DND-41 (cell line): ENCODE measurements around the gene AKAP9.

Source experiments
- ATAC-seq: fragments of 200-7000 bp; cut with Tn5 transposase; 3 replicates; pipeline ENCODE4 v1.9.1; 2021; ENCODE audit warnings: low read depth; ENCODE audit not compliant: insufficient read depth
- DNase-seq: peaks from one replicate; pipeline ENCODE4 v3.0.0-alpha.2; 2020
- H2AFZ ChIP-seq: 2 replicates; pipeline ENCODE4 v1.6.0; 2012; ENCODE audit warnings: low read depth, low read length
- H3K27ac ChIP-seq: 2 replicates; pipeline ENCODE4 v1.5.1; 2012; ENCODE audit warnings: low read length, inconsistent platforms
- H3K27me3 ChIP-seq: fragments of 200-600 bp; sonication (generic); 2 replicates; pipeline ENCODE4 v1.6.0; 2012; ENCODE audit warnings: low read length, mild to moderate bottlenecking, inconsistent platforms; ENCODE audit not compliant: insufficient read depth, poor library complexity
- H3K36me3 ChIP-seq: 2 replicates; pipeline ENCODE4 v1.5.1; 2012; ENCODE audit warnings: low read length, inconsistent platforms; ENCODE audit not compliant: insufficient read depth
- H3K4me1 ChIP-seq: 2 replicates; pipeline ENCODE4 v1.5.1; 2012; ENCODE audit warnings: mild to moderate bottlenecking, low read length; ENCODE audit not compliant: insufficient read depth
- H3K4me2 ChIP-seq: 2 replicates; pipeline ENCODE4 v1.6.0; 2012; ENCODE audit warnings: mild to moderate bottlenecking, moderate library complexity, low read length, inconsistent platforms; ENCODE audit not compliant: insufficient read depth
- H3K4me3 ChIP-seq, 2 experiments: fragments of 200-600 bp in 1 of 2; shearing (Covaris generic) in 1 of 2; 2 replicates each; pipeline ENCODE4 v1.5.1; 2012 to 2016; ENCODE audit warnings: inconsistent platforms in 2 of 2, low read length in 2 of 2, mild to moderate bottlenecking in 2 of 2, low read depth in 1 of 2, moderate library complexity in 1 of 2
- H3K79me2 ChIP-seq: 2 replicates; pipeline ENCODE4 v1.6.0; 2012; ENCODE audit warnings: low read length, inconsistent platforms; ENCODE audit not compliant: insufficient read depth
- H3K9ac ChIP-seq: 2 replicates; pipeline ENCODE4 v1.6.0; 2012; ENCODE audit warnings: low read depth, mild to moderate bottlenecking, inconsistent platforms, low read length, moderate library complexity
- H3K9me3 ChIP-seq: 2 replicates; pipeline ENCODE4 v1.5.1; 2012; ENCODE audit warnings: low read length, moderate library complexity, mild to moderate bottlenecking, inconsistent platforms; ENCODE audit not compliant: insufficient read depth, severe bottlenecking
- H4K20me1 ChIP-seq: 2 replicates; pipeline ENCODE4 v1.6.0; 2012; ENCODE audit warnings: low read length; ENCODE audit not compliant: insufficient read depth
- EZH2 ChIP-seq: IDR thresholded peaks from 3 replicates; pipeline ENCODE4 v1.6.1; 2012; ENCODE audit warnings: borderline replicate concordance, low read depth, mild to moderate bottlenecking, moderate library complexity, low read length, inconsistent platforms; ENCODE audit not compliant: severe bottlenecking
- TF ChIP-seq, protein P1 (sequence below): IDR thresholded peaks from 2 replicates; pipeline ENCODE4 v1.5.1; 2012; ENCODE audit warnings: borderline replicate concordance, low read length, moderate library complexity, mild to moderate bottlenecking; ENCODE audit not compliant: poor library complexity, severe bottlenecking; ENCODE audit errors: extremely low read depth

AKAP9 gene

DNA sequence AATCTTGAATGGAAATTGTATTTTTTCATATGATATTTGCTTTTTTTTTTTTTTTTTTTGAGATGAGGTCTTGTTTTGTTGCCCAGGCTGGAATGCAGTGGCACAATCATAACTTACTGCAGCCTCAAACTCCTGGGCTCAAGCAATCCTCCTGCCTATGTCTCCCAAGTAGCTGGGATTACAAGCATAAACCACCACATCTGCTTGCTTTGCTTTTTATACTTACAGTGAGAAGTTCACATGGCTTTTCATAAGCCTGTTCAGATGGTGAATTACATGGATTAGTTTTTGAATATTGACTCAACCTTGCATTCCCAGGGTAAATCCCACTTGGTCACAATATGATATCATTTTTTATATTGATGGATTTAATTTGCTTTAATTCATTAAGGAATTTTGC is 216.3 kb downstream of the AKAP9 start:
- DNase-seq (no peak), ATAC-seq (no peak)
- no peak overlapping the region for H3K9ac ChIP-seq
- H3K27me3 ChIP-seq: no peaks in the 10 kb centered on the region
- no peak overlapping the region for H3K4me3 ChIP-seq
- no peak overlapping the region for H3K4me2 ChIP-seq
- H3K9me3 ChIP-seq: no peaks in the 10 kb centered on the region
- H3K36me3 ChIP-seq: no peaks in the 10 kb centered on the region
- no peaks in the 10 kb centered on the region for H4K20me1 ChIP-seq
- no peak overlapping the region for H3K27ac ChIP-seq
- TF ChIP-seq EZH2: no peak
- TF ChIP-seq, protein P1, sequence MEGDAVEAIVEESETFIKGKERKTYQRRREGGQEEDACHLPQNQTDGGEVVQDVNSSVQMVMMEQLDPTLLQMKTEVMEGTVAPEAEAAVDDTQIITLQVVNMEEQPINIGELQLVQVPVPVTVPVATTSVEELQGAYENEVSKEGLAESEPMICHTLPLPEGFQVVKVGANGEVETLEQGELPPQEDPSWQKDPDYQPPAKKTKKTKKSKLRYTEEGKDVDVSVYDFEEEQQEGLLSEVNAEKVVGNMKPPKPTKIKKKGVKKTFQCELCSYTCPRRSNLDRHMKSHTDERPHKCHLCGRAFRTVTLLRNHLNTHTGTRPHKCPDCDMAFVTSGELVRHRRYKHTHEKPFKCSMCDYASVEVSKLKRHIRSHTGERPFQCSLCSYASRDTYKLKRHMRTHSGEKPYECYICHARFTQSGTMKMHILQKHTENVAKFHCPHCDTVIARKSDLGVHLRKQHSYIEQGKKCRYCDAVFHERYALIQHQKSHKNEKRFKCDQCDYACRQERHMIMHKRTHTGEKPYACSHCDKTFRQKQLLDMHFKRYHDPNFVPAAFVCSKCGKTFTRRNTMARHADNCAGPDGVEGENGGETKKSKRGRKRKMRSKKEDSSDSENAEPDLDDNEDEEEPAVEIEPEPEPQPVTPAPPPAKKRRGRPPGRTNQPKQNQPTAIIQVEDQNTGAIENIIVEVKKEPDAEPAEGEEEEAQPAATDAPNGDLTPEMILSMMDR: no peak
- H2AFZ ChIP-seq: no peak overlapping the region
- H3K79me2 ChIP-seq: no peaks in the 10 kb centered on the region
- no peaks in the 10 kb centered on the region for H3K4me1 ChIP-seq

DNA sequence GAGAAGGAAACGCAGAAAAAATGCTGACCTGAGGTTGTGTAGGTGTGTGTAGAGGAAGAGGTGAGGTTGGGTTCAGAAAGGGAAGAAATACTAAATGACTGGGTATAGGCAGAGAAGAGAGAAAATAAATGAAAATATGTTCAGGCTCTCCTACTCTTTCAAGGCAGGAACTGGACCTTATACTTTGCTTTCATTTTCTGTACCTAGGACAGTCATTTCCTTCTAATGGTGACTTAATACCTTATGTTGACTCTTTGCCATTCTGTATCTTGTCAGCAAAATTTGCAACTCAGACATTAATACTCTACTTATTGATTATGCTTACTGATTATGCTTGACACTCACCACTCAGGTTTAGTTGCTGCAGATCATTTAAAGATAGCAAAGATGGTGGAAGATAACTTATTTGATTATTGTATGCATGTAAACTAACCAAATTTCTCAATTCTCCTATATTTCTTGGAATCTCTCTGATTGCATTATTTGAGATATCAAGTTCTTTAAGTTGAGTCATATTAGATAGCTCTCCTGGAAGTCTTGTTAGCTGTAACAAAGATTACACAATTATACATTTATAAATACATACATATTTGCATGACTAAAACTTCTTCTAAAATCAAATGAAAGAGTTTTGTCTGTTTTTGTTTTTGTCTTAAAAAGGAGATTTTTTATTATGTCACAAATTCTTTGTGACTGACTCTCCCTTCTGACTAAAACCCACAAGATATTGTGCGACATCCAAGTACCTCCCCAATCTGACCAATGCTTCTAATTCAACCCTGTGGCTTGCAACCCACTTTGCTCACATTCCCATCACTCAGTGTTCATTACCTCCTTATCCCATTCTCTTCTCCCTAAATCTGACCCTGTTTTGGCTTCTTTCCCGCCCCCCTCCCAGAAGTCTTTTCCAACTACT is 218.3 kb downstream of the AKAP9 start:
- no peak for ATAC-seq
- H3K9me3 ChIP-seq: no peaks in the 10 kb centered on the region
- no peaks in the 10 kb centered on the region for H3K27me3 ChIP-seq
- no peak overlapping the region for H2AFZ ChIP-seq
- H3K9ac ChIP-seq: no peak overlapping the region
- H3K27ac ChIP-seq: no peak overlapping the region
- H3K4me2 ChIP-seq: no peak overlapping the region
- H3K4me3 ChIP-seq: no peak overlapping the region
- no peaks in the 10 kb centered on the region for H4K20me1 ChIP-seq
- TF ChIP-seq, protein P1: no peak
- no peaks in the 10 kb centered on the region for H3K36me3 ChIP-seq
- no peaks in the 10 kb centered on the region for H3K79me2 ChIP-seq
- no peak for DNase-seq
- H3K4me1 ChIP-seq: no peaks in the 10 kb centered on the region
